ENCODE data around the gene DOK4.

The DOK4 gene

GRCh38 chr16:57526498-57526897, 40.2 kb upstream of the DOK4 start:
- Histone ChIP-seq H3K27ac (replicated peaks) (no peak overlapping the region), H3K4me3 (replicated peaks; ENCODE audit: insufficient read depth, low read length) (no peak overlapping the region), H3K27me3 (ENCODE audit: insufficient read depth, poor library complexity, severe bottlenecking) (no peaks in the 10 kb centered on the region)
- TF ChIP-seq GABPA (IDR thresholded peaks at IDR 0.05; ENCODE audit: low read depth) (no peak), CTCF (IDR thresholded peaks at IDR 0.05; ENCODE audit: insufficient read depth, low read length) (no peak), REST (IDR thresholded peaks at IDR 0.05; ENCODE audit: insufficient replicate concordance, low read depth) (no peak), SPI1 (IDR thresholded peaks at IDR 0.05; ENCODE audit: borderline replicate concordance, low read depth) (no peak), POLR2AphosphoS5 (IDR thresholded peaks at IDR 0.05; ENCODE audit: low read depth) (no peak)
- peak in 1 of 2 experiments; percentile 29 for DNase-seq (ENCODE audit: low read depth in 1 of 2, low spot score in 1 of 2)

GRCh38 chr16:57525761-57526160, 39.5 kb upstream of the DOK4 start:
- DNase-seq (ENCODE audit: low read depth in 1 of 2, low spot score in 1 of 2): no peak
- no peak overlapping the region for H3K4me3 ChIP-seq (replicated peaks; ENCODE audit: insufficient read depth, low read length)
- TF ChIP-seq SPI1 (IDR thresholded peaks at IDR 0.05; ENCODE audit: borderline replicate concordance, low read depth): no peak
- TF ChIP-seq REST (IDR thresholded peaks at IDR 0.05; ENCODE audit: insufficient replicate concordance, low read depth): no peak
- no peak for TF ChIP-seq CTCF (IDR thresholded peaks at IDR 0.05; ENCODE audit: insufficient read depth, low read length)
- TF ChIP-seq GABPA (IDR thresholded peaks at IDR 0.05; ENCODE audit: low read depth): no peak
- TF ChIP-seq POLR2AphosphoS5 (IDR thresholded peaks at IDR 0.05; ENCODE audit: low read depth): no peak
- H3K27me3 ChIP-seq (ENCODE audit: insufficient read depth, poor library complexity, severe bottlenecking): no peaks in the 10 kb centered on the region
- no peak overlapping the region for H3K27ac ChIP-seq (replicated peaks)

GRCh38 chr16:57522960-57523359, 36.7 kb upstream of the DOK4 start:
- no peak for DNase-seq (ENCODE audit: low read depth in 1 of 2, low spot score in 1 of 2)

More at GRCh38 chr16:57522960-57523359, 36.7 kb upstream of the DOK4 start:
- Histone ChIP-seq H3K27me3 (ENCODE audit: insufficient read depth, poor library complexity, severe bottlenecking) (no peaks in the 10 kb centered on the region), H3K27ac (replicated peaks) (no peak overlapping the region), H3K4me3 (replicated peaks; ENCODE audit: insufficient read depth, low read length) (no peak overlapping the region)
- TF ChIP-seq SPI1 (IDR thresholded peaks at IDR 0.05; ENCODE audit: borderline replicate concordance, low read depth) (no peak), REST (IDR thresholded peaks at IDR 0.05; ENCODE audit: insufficient replicate concordance, low read depth) (no peak), CTCF (IDR thresholded peaks at IDR 0.05; ENCODE audit: insufficient read depth, low read length) (no peak), POLR2AphosphoS5 (IDR thresholded peaks at IDR 0.05; ENCODE audit: low read depth) (no peak), GABPA (IDR thresholded peaks at IDR 0.05; ENCODE audit: low read depth) (no peak)
